ENCODE results near the gene SLA2. TPM values are rescaled to one million over a fixed set of nuclear protein-coding genes. Genes with fewer than 3 reads are reported as not detected.

SLA2 gene
- total RNA-seq, 4 donors from 2014 or later = 0.13 to 0.50 (median 0.28) TPM

DNA sequence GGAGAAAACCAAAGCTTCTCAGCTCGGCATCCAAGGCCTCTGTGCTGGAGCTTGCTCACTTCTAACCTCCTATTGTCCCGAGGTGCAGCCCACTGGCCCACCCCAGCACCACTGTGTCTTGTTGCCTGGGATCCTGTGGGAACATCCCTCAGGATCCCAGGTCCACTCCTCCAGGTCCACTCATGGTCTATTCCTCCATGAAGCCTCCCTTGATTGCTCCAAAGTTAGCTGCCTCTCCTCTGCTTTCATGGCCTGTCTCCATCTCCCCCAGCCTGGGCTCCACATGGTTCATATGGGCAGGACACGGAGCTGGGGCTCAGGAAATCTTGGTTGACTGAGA is 13.9 kb downstream of the SLA2 start:
- Histone ChIP-seq H3K27ac (no peak overlapping the region), H3K4me1 (no peaks in the 10 kb centered on the region), H3K36me3 (no peaks in the 10 kb centered on the region), H3K27me3 (no peaks in the 10 kb centered on the region), H3K9me3 (no peaks in the 10 kb centered on the region), H3K4me3 (replicated peaks in 1 of 3) (no peak overlapping the region)
- WGBS, 2 donors = 77 to 88% methylated on average over 2 to 3 of the region's 3 CpGs
- no peak for DNase-seq
- intact Hi-C loops (cut with DNase I) = no loop called here
- no peak for TF ChIP-seq POLR2A (IDR thresholded peaks at IDR 0.05)
- TF ChIP-seq, protein P1, sequence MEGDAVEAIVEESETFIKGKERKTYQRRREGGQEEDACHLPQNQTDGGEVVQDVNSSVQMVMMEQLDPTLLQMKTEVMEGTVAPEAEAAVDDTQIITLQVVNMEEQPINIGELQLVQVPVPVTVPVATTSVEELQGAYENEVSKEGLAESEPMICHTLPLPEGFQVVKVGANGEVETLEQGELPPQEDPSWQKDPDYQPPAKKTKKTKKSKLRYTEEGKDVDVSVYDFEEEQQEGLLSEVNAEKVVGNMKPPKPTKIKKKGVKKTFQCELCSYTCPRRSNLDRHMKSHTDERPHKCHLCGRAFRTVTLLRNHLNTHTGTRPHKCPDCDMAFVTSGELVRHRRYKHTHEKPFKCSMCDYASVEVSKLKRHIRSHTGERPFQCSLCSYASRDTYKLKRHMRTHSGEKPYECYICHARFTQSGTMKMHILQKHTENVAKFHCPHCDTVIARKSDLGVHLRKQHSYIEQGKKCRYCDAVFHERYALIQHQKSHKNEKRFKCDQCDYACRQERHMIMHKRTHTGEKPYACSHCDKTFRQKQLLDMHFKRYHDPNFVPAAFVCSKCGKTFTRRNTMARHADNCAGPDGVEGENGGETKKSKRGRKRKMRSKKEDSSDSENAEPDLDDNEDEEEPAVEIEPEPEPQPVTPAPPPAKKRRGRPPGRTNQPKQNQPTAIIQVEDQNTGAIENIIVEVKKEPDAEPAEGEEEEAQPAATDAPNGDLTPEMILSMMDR (IDR thresholded peaks at IDR 0.05) = no peak

DNA sequence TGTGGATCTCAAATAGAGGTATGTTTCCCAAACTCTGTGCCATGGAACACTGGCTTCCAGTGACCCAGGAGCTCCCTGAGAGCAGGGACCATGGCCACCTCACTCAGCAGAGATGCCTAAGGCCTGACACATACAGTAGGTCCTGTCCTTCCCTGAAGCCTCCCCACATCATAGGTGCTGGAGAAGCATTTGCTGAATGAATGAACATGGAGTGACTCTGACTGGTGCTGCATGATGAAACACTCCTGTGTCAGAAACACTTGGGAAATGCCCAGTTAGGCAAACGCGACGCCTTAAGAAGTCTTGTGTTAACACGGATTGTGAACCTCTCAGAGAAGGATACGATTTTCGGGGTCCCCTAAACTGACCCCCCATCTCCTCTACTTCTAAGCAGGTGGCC is 14.3 kb downstream of the SLA2 start:
- H3K4me1 ChIP-seq = no peaks in the 10 kb centered on the region
- no peak for TF ChIP-seq POLR2A (IDR thresholded peaks at IDR 0.05)
- TF ChIP-seq, protein P1 (IDR thresholded peaks at IDR 0.05) = no peak
- 87 to 90% methylated on average over 6 of the region's 6 CpGs for WGBS, 2 donors
- intact Hi-C loops (cut with DNase I) = no loop called here
- no peaks in the 10 kb centered on the region for H3K27me3 ChIP-seq
- DNase-seq = no peak
- no peaks in the 10 kb centered on the region for H3K36me3 ChIP-seq
- no peak overlapping the region for H3K27ac ChIP-seq
- H3K9me3 ChIP-seq = no peaks in the 10 kb centered on the region
- no peak overlapping the region for H3K4me3 ChIP-seq (replicated peaks in 1 of 3)

DNA sequence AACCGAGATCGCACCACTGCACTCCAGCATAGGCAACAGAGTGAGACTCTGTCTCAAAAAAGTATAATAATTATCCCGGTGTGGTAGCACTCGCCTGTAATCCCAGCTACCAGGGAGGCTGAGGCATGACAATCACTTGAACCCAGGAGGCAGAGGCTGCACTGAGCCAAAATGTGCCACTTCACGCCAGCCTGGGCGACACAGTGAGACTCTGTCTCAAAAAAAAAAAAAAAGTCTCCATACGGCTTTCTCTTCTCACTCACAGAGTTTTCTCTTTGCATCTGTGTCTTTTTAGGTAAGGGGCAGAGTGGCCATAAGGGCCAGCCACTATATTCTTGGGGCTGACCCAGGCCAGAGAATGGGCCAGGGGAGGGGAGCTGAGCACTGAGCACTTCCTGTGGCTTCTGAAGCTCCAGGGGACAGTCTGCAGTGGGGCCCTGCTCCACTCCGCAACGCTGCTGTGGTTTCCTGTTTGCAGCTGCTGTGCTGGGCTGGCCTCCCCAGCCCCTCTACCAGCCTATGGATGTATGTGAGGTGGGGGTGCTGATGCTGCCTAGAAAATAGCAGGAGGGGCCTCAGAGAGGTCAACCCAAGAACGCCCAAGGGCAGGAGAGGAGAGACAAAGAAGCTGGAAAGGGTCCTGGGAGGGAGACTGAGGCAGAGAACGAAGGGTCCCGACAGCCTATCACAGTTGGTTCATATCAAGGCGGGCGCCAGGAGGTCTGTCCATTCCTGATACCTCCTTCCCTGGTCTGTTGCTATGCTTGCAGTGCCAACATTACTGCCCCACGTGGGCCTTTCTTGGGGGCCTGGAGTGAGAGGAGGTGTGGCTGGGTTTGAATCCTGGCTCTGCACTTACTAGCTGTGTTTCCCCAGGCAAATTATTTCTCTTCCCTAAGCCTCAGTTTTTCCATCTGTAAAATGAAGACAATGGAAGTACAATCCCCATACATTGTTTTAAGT is 16.0 kb downstream of the SLA2 start:
- Histone ChIP-seq H3K9me3 (no peaks in the 10 kb centered on the region), H3K4me3 (replicated peaks in 1 of 3) (no peak overlapping the region), H3K36me3 (no peaks in the 10 kb centered on the region), H3K4me1 (no peaks in the 10 kb centered on the region), H3K27ac (no peak overlapping the region), H3K27me3 (no peaks in the 10 kb centered on the region)
- DNase-seq = no peak
- intact Hi-C loops (cut with DNase I) = no loop called here
- 80% methylated on average over 15 of the region's 15 CpGs for WGBS, 2 donors
- TF ChIP-seq POLR2A (IDR thresholded peaks at IDR 0.05) = no peak
- TF ChIP-seq, protein P1 (IDR thresholded peaks at IDR 0.05) = no peak

DNA sequence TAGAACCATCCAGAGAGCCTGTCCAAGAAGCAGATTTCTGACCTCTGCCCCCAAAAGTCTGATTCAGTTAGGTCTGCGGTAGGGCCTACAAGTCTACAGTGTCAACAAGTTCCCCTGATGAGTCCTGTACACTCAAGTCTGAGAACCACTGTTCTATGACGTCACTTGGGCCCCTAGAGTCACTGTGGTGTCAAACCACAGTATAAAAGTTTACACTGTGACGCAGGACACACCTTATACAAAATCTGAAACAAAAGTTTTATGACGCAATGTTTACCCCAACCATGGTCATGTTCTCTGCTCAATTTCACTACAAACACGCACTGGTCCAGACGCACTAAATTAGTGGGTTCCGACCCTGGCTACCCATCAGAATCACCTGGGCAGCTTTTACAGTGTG is 17.9 kb downstream of the SLA2 start:
- intact Hi-C loops (cut with DNase I) = no loop called here
- H3K27ac ChIP-seq = no peak overlapping the region
- no peaks in the 10 kb centered on the region for H3K4me1 ChIP-seq
- no peaks in the 10 kb centered on the region for H3K27me3 ChIP-seq
- WGBS, 2 donors = 88 to 93% methylated on average over 7 of the region's 7 CpGs
- DNase-seq = no peak
- H3K36me3 ChIP-seq = no peaks in the 10 kb centered on the region
- TF ChIP-seq, protein P1 (IDR thresholded peaks at IDR 0.05) = no peak
- TF ChIP-seq POLR2A (IDR thresholded peaks at IDR 0.05) = no peak
- H3K4me3 ChIP-seq (replicated peaks in 1 of 3) = no peak overlapping the region
- H3K9me3 ChIP-seq = no peaks in the 10 kb centered on the region

DNA sequence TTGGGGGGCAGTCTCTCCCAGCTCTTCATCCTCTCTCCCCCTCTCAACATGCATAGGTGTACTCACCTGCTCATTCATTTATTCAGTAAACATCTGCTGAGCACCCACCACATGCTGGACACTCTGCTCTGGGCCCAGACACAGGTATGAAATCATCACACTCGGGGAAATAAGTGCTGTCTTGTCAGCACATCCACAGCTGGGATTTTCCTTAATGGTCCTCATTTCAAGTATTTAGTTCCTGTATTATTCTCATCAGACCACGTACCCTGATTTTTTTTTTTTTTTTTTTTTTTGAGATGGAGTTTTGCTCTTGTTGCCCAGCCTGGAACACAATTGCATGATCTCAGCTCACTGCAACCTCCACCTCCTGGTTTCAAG is 21.1 kb downstream of the SLA2 start:
- TF ChIP-seq POLR2A (IDR thresholded peaks at IDR 0.05) = no peak
- TF ChIP-seq, protein P1 (IDR thresholded peaks at IDR 0.05) = no peak
- Histone ChIP-seq H3K9me3 (no peaks in the 10 kb centered on the region), H3K36me3 (no peaks in the 10 kb centered on the region), H3K4me1 (no peaks in the 10 kb centered on the region), H3K4me3 (replicated peaks in 1 of 3) (no peak overlapping the region), H3K27me3 (no peaks in the 10 kb centered on the region), H3K27ac (no peak overlapping the region)
- no peak for DNase-seq
- intact Hi-C loops (cut with DNase I) = no loop called here
- WGBS, 2 donors = 77 to 79% methylated on average over 2 of the region's 2 CpGs
